GM18907 (cell line): Measurements from ENCODE around the gene DMTF1.
"Not testable (repeated sequence)": the region's sequence is repeated elsewhere in the genome, so short reads cannot be mapped to it uniquely, and the experiment has no call there.

ENCODE experiments used
- ATAC-seq: cut with Tn5 transposase; IDR thresholded peaks from one replicate; pipeline ENCODE4 v1.9.1; 2021; ENCODE audit warnings: mild to moderate bottlenecking, moderate library complexity; ENCODE audit not compliant: unreplicated experiment

Gene DMTF1

DNA sequence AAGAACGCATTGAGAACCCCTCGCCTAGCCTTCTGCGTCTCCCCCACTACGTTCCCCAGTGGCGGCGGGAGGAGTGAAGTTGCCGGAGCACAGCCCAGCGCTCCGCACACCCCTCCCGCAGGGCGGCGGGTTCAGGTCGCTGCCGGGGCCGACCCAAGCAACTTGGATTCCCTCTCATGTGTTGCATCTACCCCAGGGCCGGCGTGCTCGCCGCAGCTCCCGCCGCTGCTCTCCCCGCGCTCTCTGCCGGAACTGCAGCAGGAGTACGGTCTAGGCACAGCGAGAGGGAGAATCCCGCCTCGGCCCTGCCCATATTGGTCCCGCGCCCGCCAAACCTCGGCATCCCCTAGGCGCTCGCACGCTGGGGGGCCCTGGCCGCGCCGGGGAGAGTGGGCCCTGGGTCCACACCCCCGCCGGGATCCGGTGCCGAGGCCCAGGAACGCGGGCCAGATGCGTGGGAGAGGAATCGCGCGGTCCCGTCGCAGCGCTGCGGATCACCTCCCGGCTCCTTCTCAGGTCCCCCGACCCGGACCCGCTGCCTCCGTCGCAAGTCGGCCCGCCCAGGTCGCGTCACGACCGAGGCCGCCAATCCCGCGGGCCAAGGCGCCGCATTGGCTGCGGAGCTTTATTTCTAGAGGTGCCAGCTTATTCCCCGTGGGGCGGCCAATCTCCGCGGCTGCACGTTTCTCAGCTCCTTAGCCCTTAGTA, 67.9 kb downstream of the DMTF1 start:
- peak; percentile 43 for ATAC-seq

DNA sequence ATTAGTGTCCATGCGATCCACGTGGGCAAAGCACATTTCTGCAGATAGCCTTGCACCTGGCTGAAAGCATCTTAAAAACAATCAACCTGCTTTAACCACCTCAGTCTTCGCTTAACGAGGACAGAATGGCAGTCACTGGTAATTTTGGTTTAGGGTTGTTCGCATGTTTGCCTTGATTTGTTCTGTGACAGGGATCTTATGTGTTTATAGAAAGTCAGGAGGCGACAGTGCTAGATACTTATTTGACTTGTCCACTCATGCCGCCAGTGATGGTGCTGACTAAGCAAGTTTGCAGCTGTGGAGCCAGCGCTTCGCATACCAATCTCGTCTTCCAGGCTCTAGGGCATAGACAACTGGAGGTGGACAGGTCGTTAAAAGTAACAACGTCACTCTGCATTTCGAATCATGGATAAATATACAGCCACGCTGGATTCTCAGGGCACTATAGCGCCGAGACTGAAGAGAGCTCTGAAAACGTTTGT, 68.5 kb downstream of the DMTF1 start:
- ATAC-seq = no peak

DNA sequence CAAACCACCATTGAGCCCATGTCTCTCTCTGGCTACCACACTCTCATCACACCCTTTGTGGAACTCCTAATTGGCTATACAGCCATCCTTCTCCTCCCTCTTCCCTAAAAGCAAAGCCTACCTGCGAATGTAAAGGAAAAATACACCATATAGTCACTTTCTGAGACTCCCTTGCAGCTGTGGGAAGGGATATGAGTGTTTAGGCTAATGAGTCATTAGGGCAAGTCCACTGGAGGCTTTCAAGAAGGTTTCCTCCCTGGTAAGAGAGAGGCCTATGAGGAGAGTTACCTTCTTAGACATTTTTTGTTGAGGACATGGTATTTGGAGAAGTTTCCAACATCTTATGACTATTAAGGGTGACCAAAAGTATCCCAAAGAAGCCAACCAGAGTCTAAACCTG, 71.4 kb downstream of the DMTF1 start:
- ATAC-seq = no peak

DNA sequence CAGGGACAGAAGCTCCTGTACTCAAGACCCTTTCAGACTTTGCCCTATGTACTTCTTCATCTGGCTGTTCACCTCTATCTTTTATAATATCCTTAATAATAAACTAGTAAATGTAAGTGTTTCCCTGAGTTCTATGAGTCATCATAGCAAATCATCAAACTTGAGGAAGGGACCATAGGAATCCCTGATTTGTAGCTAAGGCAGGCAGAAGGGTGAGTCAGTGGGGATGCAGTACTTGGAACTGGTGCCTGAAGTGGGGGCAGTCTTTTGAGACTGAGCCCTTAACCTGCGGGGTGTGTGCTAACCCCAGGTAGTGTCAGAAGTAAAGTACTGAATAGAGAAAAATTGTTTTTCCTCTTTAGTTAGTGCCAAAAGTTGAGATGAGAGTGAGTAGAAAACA, 73.4 kb downstream of the DMTF1 start:
- no peak for ATAC-seq

DNA sequence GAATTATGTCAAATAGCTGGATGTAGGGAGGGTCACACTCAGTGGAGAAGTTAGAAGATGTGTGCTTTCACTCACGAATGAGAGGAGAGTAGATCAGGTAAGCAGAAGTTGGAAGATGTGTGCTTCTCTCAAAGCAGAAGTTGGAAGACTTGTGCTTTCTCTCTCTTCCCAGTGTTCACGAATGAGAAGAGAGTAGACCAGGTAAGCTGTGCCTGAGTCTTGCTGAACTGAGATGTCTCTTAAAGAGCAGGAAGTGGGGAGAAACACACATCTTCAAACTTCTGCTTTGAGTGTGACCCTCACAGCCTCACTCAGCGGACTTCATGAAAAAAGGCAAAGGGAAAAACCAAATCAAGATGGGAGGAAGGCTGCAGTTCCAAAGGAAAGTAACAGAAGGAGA, 74.2 kb downstream of the DMTF1 start:
- peak; percentile 64 for ATAC-seq

DNA sequence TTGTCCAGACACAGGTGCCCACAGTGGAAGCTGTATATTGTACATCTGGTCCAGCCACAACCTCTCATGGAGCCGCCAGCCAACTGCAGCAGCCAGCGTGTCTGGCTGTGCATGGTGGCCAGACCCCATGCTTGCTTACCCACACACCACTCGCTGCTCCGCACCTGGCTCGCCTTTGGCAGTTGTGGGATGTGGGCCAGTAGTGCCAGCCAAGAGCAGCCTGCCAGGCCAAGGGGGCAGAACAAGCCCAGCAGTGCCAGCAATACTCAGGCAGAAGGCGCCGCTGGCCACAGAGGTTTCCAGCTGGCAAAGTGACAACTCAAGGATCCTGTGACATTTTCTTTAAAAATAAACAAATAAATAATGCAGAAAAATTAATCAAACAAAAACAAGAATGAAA, 79.0 kb downstream of the DMTF1 start:
- ATAC-seq = no peak

DNA sequence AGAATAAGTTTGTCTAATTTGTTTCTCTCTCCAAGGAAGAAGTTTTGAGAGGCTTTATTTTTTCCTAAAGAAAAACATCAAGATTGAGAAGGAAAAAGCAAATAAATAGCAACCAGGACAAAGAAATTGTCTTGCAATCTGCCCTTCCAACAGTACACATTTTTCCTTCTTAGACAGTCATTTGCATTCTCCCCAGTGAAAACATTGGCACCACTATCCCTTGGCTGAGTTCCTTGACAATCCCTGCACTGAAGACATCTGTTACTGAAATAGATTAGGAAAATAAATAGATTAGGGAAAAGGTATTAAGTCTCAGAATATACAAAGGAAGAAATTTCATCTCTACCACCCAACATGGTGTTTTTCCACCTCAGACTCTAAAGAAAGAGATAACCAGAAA, 79.5 kb downstream of the DMTF1 start:
- ATAC-seq = no peak

DNA sequence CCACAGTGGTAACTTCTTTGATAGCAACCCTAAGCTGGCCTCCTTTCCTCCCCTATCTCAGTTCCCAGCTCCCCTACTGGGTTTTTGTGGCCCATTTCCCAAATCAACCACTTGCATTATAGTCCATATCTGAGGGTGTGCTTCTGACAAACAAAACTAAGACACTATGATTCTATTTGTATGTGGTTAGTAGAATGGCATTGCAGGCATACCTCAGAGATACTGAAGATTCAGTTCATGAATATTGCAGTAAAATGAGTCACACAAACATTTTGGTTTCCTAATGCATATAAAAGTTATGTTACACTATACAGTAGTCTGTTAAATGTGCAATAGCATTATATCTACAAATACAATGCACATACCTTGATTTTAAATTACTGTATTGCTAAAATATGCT, 82.7 kb downstream of the DMTF1 start:
- no peak for ATAC-seq

DNA sequence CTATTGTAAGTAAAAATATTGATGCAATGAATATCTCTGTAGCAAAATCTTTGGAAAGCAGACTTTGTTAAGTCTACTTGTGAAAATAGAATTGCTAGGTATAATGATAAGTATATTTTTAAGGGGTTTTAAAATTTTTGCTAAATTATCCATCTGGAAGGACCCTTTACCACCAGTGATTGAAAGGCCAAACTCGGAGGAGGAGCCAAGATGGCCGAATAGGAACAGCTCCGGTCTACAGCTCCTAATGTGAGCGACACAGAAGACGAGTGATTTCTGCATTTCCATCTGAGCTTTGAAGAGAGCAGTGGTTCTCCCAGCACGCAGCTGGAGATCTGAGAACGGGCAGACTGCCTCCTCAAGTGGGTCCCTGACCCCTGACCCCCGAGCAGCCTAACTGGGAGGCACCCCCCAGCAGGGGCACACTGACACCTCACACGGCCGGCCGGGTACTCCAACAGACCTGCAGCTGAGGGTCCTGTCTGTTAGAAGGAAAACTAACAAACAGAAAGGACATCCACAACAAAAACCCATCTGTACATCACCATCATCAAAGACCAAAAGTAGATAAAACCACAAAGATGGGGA, 86.3 kb downstream of the DMTF1 start:
- ATAC-seq = not testable (repeated sequence)

DNA sequence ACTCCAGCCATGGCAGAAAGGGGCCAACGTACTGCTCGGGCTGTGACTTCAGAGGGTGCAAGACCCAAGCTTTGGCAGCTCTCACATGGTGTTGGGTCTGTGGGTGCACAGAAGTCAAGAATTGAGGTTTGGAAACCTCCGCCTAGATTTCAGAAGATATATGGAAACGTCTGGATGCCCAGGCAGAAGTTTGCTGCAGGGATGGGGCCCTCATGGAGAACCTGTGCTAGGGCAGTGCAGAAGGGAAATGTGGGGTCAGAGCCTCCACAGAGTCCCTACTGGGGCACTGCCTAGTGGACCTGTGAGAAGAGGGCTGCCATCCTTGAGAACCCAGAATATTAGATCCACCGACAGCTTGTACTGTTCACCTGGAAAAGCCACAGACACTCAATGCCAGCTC, 93.4 kb downstream of the DMTF1 start:
- not testable (repeated sequence) for ATAC-seq
